ENCODE results near the gene RS1.

Gene RS1

GRCh38 chrX:18677161-18677869, 5.4 kb upstream of the RS1 start:
- Mint-ChIP-seq H3K36me3 (ENCODE audit: low read depth) (no peaks in the 10 kb centered on the region), H3K4me3 (peak overlapping the region; percentile 25), H3K27ac (no peak overlapping the region), H3K9me3 (no peaks in the 10 kb centered on the region), H3K4me1 (ENCODE audit: low read depth) (peaks cover 14% of the 10 kb centered on the region), H3K27me3 (no peaks in the 10 kb centered on the region)

- H3K36me3 Mint-ChIP-seq (ENCODE audit: low read depth), result no peaks in the 10 kb centered on the region
- H3K9me3 Mint-ChIP-seq, result no peaks in the 10 kb centered on the region
- no peak overlapping the region for H3K4me3 Mint-ChIP-seq
- no peaks in the 10 kb centered on the region for H3K27me3 Mint-ChIP-seq
- H3K27ac Mint-ChIP-seq, result no peak overlapping the region
- H3K4me1 Mint-ChIP-seq (ENCODE audit: low read depth), result peaks cover 14% of the 10 kb centered on the region
Measured at GRCh38 chrX:18676470-18676869, 4.6 kb upstream of the RS1 start.

GRCh38 chrX:18676050-18676449, 4.1 kb upstream of the RS1 start:
- Mint-ChIP-seq H3K9me3 (no peaks in the 10 kb centered on the region), H3K27ac (no peak overlapping the region), H3K27me3 (no peaks in the 10 kb centered on the region), H3K4me1 (ENCODE audit: low read depth) (peaks cover 14% of the 10 kb centered on the region), H3K4me3 (peak overlapping the region; percentile 35), H3K36me3 (ENCODE audit: low read depth) (no peaks in the 10 kb centered on the region)

GRCh38 chrX:18674788-18675735, 3.2 kb upstream of the RS1 start:
- Mint-ChIP-seq H3K4me3 (peak overlapping the region; percentile 75), H3K27me3 (no peaks in the 10 kb centered on the region), H3K9me3 (no peaks in the 10 kb centered on the region), H3K27ac (peak overlapping the region; percentile 79), H3K4me1 (ENCODE audit: low read depth) (peaks cover 14% of the 10 kb centered on the region), H3K36me3 (ENCODE audit: low read depth) (no peaks in the 10 kb centered on the region)

- no peaks in the 10 kb centered on the region for H3K27me3 Mint-ChIP-seq
- H3K9me3 Mint-ChIP-seq, result no peaks in the 10 kb centered on the region
- H3K27ac Mint-ChIP-seq, result peak overlapping the region; percentile 55
- peaks cover 14% of the 10 kb centered on the region for H3K4me1 Mint-ChIP-seq (ENCODE audit: low read depth)
- no peaks in the 10 kb centered on the region for H3K36me3 Mint-ChIP-seq (ENCODE audit: low read depth)
- H3K4me3 Mint-ChIP-seq, result peak overlapping the region; percentile 75
Measured at GRCh38 chrX:18674417-18674787, 2.5 kb upstream of the RS1 start.

GRCh38 chrX:18668071-18668835, 3.7 kb downstream of the RS1 start:
- peaks cover 14% of the 10 kb centered on the region for H3K4me1 Mint-ChIP-seq (ENCODE audit: low read depth)
- peak overlapping the region; percentile 39 for H3K4me3 Mint-ChIP-seq
- no peaks in the 10 kb centered on the region for H3K36me3 Mint-ChIP-seq (ENCODE audit: low read depth)
- no peaks in the 10 kb centered on the region for H3K27me3 Mint-ChIP-seq
- H3K27ac Mint-ChIP-seq, result no peak overlapping the region
- H3K9me3 Mint-ChIP-seq, result no peaks in the 10 kb centered on the region

GRCh38 chrX:18666614-18667013, 5.3 kb downstream of the RS1 start:
- Mint-ChIP-seq H3K36me3 (ENCODE audit: low read depth) (no peaks in the 10 kb centered on the region), H3K4me1 (ENCODE audit: low read depth) (peaks cover 11% of the 10 kb centered on the region), H3K27me3 (no peaks in the 10 kb centered on the region), H3K27ac (no peak overlapping the region), H3K4me3 (no peak overlapping the region), H3K9me3 (no peaks in the 10 kb centered on the region)

- Mint-ChIP-seq H3K36me3 (ENCODE audit: low read depth) (no peaks in the 10 kb centered on the region), H3K4me1 (ENCODE audit: low read depth) (peaks cover 11% of the 10 kb centered on the region), H3K9me3 (no peaks in the 10 kb centered on the region), H3K4me3 (no peak overlapping the region), H3K27me3 (no peaks in the 10 kb centered on the region), H3K27ac (no peak overlapping the region)
Measured at GRCh38 chrX:18664947-18665346, 7.0 kb downstream of the RS1 start.

- no peaks in the 10 kb centered on the region for H3K4me1 Mint-ChIP-seq (ENCODE audit: low read depth)
- no peak overlapping the region for H3K27ac Mint-ChIP-seq
- no peaks in the 10 kb centered on the region for H3K27me3 Mint-ChIP-seq
- H3K36me3 Mint-ChIP-seq (ENCODE audit: low read depth), result no peaks in the 10 kb centered on the region
- no peaks in the 10 kb centered on the region for H3K9me3 Mint-ChIP-seq
- no peak overlapping the region for H3K4me3 Mint-ChIP-seq
Measured at GRCh38 chrX:18661273-18661672, 10.6 kb downstream of the RS1 start.

- Mint-ChIP-seq H3K27ac (no peak overlapping the region), H3K9me3 (no peaks in the 10 kb centered on the region), H3K4me3 (no peak overlapping the region), H3K36me3 (ENCODE audit: low read depth) (no peaks in the 10 kb centered on the region), H3K4me1 (ENCODE audit: low read depth) (no peaks in the 10 kb centered on the region), H3K27me3 (no peaks in the 10 kb centered on the region)
Measured at GRCh38 chrX:18654875-18655836, 16.8 kb downstream of the RS1 start.

- Mint-ChIP-seq H3K27me3 (no peaks in the 10 kb centered on the region), H3K4me3 (no peak overlapping the region), H3K4me1 (ENCODE audit: low read depth) (no peaks in the 10 kb centered on the region), H3K36me3 (ENCODE audit: low read depth) (no peaks in the 10 kb centered on the region), H3K9me3 (no peaks in the 10 kb centered on the region), H3K27ac (no peak overlapping the region)
Measured at GRCh38 chrX:18652636-18653035, 19.3 kb downstream of the RS1 start.

- no peaks in the 10 kb centered on the region for H3K27me3 Mint-ChIP-seq
- H3K36me3 Mint-ChIP-seq (ENCODE audit: low read depth), result no peaks in the 10 kb centered on the region
- no peaks in the 10 kb centered on the region for H3K9me3 Mint-ChIP-seq
- no peak overlapping the region for H3K4me3 Mint-ChIP-seq
- no peaks in the 10 kb centered on the region for H3K4me1 Mint-ChIP-seq (ENCODE audit: low read depth)
- H3K27ac Mint-ChIP-seq, result no peak overlapping the region
Measured at GRCh38 chrX:18650662-18651061, 21.2 kb downstream of the RS1 start.

- Mint-ChIP-seq H3K27ac (no peak overlapping the region), H3K36me3 (ENCODE audit: low read depth) (no peaks in the 10 kb centered on the region), H3K4me3 (no peak overlapping the region), H3K9me3 (no peaks in the 10 kb centered on the region), H3K4me1 (ENCODE audit: low read depth) (no peaks in the 10 kb centered on the region), H3K27me3 (no peaks in the 10 kb centered on the region)
Measured at GRCh38 chrX:18649498-18649951, 22.4 kb downstream of the RS1 start.

GRCh38 chrX:18647621-18648020, 24.3 kb downstream of the RS1 start:
- no peaks in the 10 kb centered on the region for H3K36me3 Mint-ChIP-seq (ENCODE audit: low read depth)
- no peak overlapping the region for H3K4me3 Mint-ChIP-seq
- no peaks in the 10 kb centered on the region for H3K27me3 Mint-ChIP-seq
- H3K27ac Mint-ChIP-seq, result no peak overlapping the region
- no peaks in the 10 kb centered on the region for H3K4me1 Mint-ChIP-seq (ENCODE audit: low read depth)
- H3K9me3 Mint-ChIP-seq, result no peaks in the 10 kb centered on the region

Measured in stimulated activated naive CD8-positive, alpha-beta T cell treated with anti-CD3 and anti-CD28 coated beads, Interleukin-15, Interleukin-2, amounts not matched to agents 100 ng/mL and 50 ng/mL, for 24 hours (primary cell).